SK-N-SH (cell line): ENCODE results near the gene GPR27.

Experiments used
- FOXM1 ChIP-seq: IDR thresholded peaks from 2 replicates; pipeline ENCODE4 v1.4.0; 2012; ENCODE audit warnings: low read depth, mild to moderate bottlenecking
- MEF2A ChIP-seq: IDR thresholded peaks from 2 replicates; pipeline ENCODE4 v1.4.0; 2012; ENCODE audit warnings: low read depth, borderline replicate concordance
- NRF1 ChIP-seq: IDR thresholded peaks from 2 replicates; pipeline ENCODE4 v1.6.1; 2012; ENCODE audit warnings: low read depth, mild to moderate bottlenecking, low read length
- RFX5 ChIP-seq: IDR thresholded peaks from 2 replicates; pipeline ENCODE4 v1.6.1; 2012; ENCODE audit warnings: mild to moderate bottlenecking, improper control_type of control experiment, low read length
- RXRA ChIP-seq: IDR thresholded peaks from 2 replicates; pipeline ENCODE4 v1.4.0; 2012; ENCODE audit warnings: low read depth, mild to moderate bottlenecking, borderline replicate concordance
- TAF1 ChIP-seq: IDR thresholded peaks from 2 replicates; pipeline ENCODE4 v1.6.1; 2012; ENCODE audit warnings: low read depth, mild to moderate bottlenecking, low read length, moderate library complexity, borderline replicate concordance
- TF ChIP-seq, protein P1 (sequence below): fragments of 200-600 bp; sonication (generic); IDR thresholded peaks from 2 replicates; pipeline ENCODE4 v1.6.1; 2017; ENCODE audit warnings: antibody characterized with exemption, mild to moderate bottlenecking, moderate library complexity

DNA sequence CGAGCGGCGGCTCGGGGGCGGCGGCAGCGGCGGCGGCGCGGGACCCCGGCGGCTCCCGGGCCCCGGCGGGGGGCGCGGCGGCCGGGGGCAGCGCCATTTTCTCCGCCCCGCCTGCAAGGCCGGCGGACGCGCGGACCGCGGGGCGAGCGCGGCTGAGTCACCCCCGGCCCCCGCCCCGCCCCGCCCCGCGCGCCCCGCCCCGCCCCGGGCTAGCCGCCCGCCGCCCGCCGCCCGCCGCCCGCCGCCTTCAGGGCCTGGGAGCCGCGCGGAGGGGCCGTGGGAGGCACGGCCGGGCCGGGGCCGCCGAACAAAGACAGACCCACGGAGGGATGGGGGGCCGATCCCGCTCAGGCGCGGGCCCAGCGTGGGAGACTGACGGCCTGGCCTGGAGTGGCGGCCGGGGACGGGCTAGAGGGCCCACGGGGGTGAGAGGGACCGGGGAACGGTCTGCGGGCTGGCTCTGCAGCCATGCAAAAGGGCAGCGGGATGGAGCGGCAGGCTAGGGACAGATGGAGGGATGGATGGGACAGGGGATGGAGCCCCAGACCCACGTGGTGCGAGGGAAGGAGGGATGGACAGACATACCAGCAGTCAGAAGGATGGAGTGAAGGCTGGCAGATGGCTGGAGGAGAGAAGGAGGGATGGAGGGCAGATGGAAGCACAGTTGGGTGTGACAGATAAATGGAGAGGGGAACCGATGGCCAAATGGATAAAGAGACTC is 28.2 kb upstream of the GPR27 start, which contains the start of gene EIF4E3:
- TF ChIP-seq NRF1 (no peak), MEF2A (no peak), FOXM1 (no peak), RFX5 (no peak), RXRA (no peak), TAF1 (no peak)
- TF ChIP-seq, protein P1, sequence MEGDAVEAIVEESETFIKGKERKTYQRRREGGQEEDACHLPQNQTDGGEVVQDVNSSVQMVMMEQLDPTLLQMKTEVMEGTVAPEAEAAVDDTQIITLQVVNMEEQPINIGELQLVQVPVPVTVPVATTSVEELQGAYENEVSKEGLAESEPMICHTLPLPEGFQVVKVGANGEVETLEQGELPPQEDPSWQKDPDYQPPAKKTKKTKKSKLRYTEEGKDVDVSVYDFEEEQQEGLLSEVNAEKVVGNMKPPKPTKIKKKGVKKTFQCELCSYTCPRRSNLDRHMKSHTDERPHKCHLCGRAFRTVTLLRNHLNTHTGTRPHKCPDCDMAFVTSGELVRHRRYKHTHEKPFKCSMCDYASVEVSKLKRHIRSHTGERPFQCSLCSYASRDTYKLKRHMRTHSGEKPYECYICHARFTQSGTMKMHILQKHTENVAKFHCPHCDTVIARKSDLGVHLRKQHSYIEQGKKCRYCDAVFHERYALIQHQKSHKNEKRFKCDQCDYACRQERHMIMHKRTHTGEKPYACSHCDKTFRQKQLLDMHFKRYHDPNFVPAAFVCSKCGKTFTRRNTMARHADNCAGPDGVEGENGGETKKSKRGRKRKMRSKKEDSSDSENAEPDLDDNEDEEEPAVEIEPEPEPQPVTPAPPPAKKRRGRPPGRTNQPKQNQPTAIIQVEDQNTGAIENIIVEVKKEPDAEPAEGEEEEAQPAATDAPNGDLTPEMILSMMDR, result no peak
